ENCODE results near the gene FOXD4.
"Not testable (repeated sequence)": the region's sequence is repeated elsewhere in the genome, so short reads cannot be mapped to it uniquely, and the experiment has no call there.

- TF ChIP-seq CTCF, POLR2A (IDR thresholded peaks at IDR 0.05): not testable (repeated sequence)
Measured at GRCh38 chr9:113468-114266, 4.5 kb downstream of the FOXD4 start.

Measured in body of pancreas (tissue), 4 donors.